T-helper 1 cell treated with Interleukin-12 subunit alpha and Interleukin-12 subunit beta and Interleukin-4 antibody, amounts not matched to agents 30 μg/mL and 1 μg/mL, for 36 hours (primary cell): ENCODE measurements around the gene OR10P1.
A peak's percentile ranks its signal among the peaks of the same experiment; 100 is the strongest.
"Not testable (repeated sequence)": the region's sequence is repeated elsewhere in the genome, so short reads cannot be mapped to it uniquely, and the experiment has no call there.

Experiments used
- H3K27ac Mint-ChIP-seq: one replicate; pipeline ENCODE4 v1.8.0; 2021; ENCODE audit warnings: mild to moderate bottlenecking, mixed read lengths
- H3K27me3 Mint-ChIP-seq: one replicate; pipeline ENCODE4 v1.8.0; 2021; ENCODE audit warnings: low read depth, mixed read lengths
- H3K36me3 Mint-ChIP-seq: one replicate; pipeline ENCODE4 v1.8.0; 2021; ENCODE audit warnings: low read depth, mixed read lengths
- H3K4me1 Mint-ChIP-seq: one replicate; pipeline ENCODE4 v1.8.0; 2021; ENCODE audit warnings: low read depth, mixed read lengths
- H3K4me3 Mint-ChIP-seq: one replicate; pipeline ENCODE4 v1.8.0; 2021; ENCODE audit warnings: mild to moderate bottlenecking, moderate library complexity, mixed read lengths
- H3K9me3 Mint-ChIP-seq: one replicate; pipeline ENCODE4 v1.8.0; 2021; ENCODE audit warnings: mixed read lengths

OR10P1 gene, protein sequence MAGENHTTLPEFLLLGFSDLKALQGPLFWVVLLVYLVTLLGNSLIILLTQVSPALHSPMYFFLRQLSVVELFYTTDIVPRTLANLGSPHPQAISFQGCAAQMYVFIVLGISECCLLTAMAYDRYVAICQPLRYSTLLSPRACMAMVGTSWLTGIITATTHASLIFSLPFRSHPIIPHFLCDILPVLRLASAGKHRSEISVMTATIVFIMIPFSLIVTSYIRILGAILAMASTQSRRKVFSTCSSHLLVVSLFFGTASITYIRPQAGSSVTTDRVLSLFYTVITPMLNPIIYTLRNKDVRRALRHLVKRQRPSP

DNA sequence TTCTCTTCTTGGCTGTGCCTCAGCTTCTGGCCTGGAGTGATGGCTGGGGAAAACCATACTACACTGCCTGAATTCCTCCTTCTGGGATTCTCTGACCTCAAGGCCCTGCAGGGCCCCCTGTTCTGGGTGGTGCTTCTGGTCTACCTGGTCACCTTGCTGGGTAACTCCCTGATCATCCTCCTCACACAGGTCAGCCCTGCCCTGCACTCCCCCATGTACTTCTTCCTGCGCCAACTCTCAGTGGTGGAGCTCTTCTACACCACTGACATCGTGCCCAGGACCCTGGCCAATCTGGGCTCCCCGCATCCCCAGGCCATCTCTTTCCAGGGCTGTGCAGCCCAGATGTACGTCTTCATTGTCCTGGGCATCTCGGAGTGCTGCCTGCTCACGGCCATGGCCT, at the start of gene OR10P1:
Gene OR10P1, plus strand, starts transcription at position 40 of the 400 bp plus-strand sequence. Its CDS starts 0 bp downstream, at position 40.
- Mint-ChIP-seq H3K9me3 (no peaks in the 10 kb centered on the region), H3K27me3 (peaks cover 5% of the 10 kb centered on the region), H3K36me3 (no peaks in the 10 kb centered on the region), H3K27ac (peak within 1 kb of the TSS; percentile 62), H3K4me3 (peak within 1 kb of the TSS; percentile 64), H3K4me1 (peaks cover 6% of the 10 kb centered on the region)

DNA sequence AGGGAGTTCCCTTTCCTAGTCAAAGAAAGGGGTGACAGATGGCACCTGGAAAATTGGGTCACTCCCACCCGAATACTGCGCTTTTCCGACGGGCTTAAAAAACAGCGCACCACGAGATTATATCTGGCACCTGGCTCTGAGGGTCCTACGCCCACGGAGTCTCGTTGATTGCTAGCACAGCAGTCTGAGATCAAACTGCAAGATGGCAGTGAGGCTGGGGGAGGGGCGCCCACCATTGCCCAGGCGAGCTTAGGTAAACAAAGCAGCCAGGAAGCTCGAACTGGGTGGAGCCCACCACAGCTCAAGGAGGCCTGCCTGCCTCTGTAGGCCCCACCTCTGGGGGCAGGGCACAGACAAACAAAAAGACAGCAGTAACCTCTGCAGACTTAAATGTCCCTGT, 46.5 kb upstream of the OR10P1 start:
- not testable (repeated sequence) for H3K36me3 Mint-ChIP-seq

GRCh38 chr12:55607821-55608594, 28.7 kb upstream of the OR10P1 start:
- Mint-ChIP-seq H3K4me3 (no peak overlapping the region), H3K27me3 (peaks cover 20% of the 10 kb centered on the region), H3K4me1 (no peaks in the 10 kb centered on the region), H3K9me3 (no peaks in the 10 kb centered on the region), H3K27ac (no peak overlapping the region), H3K36me3 (no peaks in the 10 kb centered on the region)

More for the DNA sequence above, 46.5 kb upstream of the OR10P1 start:
- H3K4me1 Mint-ChIP-seq, H3K27me3 Mint-ChIP-seq, H3K27ac Mint-ChIP-seq, H3K4me3 Mint-ChIP-seq, H3K9me3 Mint-ChIP-seq: not testable (repeated sequence)

- Mint-ChIP-seq H3K9me3 (peaks cover 10% of the 10 kb centered on the region), H3K27ac (no peak overlapping the region), H3K27me3 (peaks cover 27% of the 10 kb centered on the region), H3K4me1 (no peaks in the 10 kb centered on the region), H3K36me3 (no peaks in the 10 kb centered on the region), H3K4me3 (no peak overlapping the region)
Observed at GRCh38 chr12:55610598-55610997, 26.1 kb upstream of the OR10P1 start.

- H3K4me1 Mint-ChIP-seq, result no peaks in the 10 kb centered on the region
- H3K27ac Mint-ChIP-seq, result no peak overlapping the region
- H3K27me3 Mint-ChIP-seq, result peaks cover 25% of the 10 kb centered on the region
- no peak overlapping the region for H3K4me3 Mint-ChIP-seq
- H3K9me3 Mint-ChIP-seq, result peaks cover 18% of the 10 kb centered on the region
- H3K36me3 Mint-ChIP-seq, result no peaks in the 10 kb centered on the region
Observed at GRCh38 chr12:55612646-55613045, 24.0 kb upstream of the OR10P1 start.

DNA sequence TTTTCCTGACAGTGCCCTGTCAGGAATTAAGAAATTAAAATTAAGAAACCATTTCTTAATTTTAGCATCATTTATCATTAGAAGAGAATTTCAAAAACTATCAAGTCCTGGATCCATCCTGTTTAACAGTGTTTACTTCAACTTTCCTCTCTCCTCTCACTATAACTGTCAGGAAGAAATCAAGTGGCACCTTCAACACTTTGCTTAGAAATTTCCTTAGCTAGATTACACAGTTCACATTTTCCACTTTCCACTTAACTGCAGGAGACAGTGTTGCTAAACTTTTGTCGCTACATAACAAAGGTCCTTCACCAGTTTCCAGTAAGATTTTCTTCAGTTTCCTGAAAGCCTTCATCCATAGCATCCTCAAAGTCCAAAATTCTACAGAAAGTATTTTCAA, 21.9 kb upstream of the OR10P1 start:
- no peaks in the 10 kb centered on the region for H3K36me3 Mint-ChIP-seq
- no peak overlapping the region for H3K27ac Mint-ChIP-seq
- H3K27me3 Mint-ChIP-seq, result peaks cover 23% of the 10 kb centered on the region
- no peaks in the 10 kb centered on the region for H3K4me1 Mint-ChIP-seq
- H3K9me3 Mint-ChIP-seq, result peaks cover 18% of the 10 kb centered on the region
- H3K4me3 Mint-ChIP-seq, result no peak overlapping the region

DNA sequence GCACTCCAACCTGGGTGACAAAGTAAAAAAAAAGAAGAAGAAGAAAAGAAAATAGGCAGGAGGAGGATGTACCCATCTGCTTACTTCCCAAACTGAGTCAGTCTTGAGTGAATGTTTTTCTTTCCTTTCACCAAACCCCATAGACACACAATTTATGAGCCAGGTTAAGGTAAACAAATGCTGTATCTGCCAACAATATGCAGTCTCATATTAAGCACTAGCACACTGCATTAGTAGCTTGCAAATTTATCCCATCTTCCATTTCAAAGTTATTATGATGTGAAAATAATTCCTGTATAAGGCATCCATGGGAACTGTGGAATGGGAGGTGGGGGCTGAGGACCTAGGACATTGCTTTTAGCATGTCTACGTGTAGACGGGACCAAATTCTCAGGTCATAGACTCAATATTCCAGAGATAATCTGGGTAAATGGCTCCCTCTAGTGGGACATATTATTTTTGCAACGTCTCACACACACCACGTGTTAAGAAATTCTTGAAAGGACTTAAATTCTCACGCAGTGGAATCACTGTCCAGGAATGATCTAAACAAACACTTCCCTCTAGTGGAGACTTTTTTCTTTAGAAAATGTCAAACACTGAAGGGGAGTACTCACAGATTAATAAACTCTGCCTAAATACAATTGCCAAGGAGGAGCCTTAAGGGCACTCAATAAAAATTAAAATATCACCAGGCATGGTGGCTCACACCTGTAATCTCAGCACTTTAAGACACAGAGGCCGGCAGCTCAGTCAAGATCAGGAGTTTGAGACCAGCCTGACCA, 17.1 kb upstream of the OR10P1 start:
- Mint-ChIP-seq H3K36me3 (no peaks in the 10 kb centered on the region), H3K27ac (no peak overlapping the region), H3K4me3 (no peak overlapping the region), H3K4me1 (no peaks in the 10 kb centered on the region), H3K9me3 (peaks cover 18% of the 10 kb centered on the region), H3K27me3 (peaks cover 35% of the 10 kb centered on the region)

- peaks cover 21% of the 10 kb centered on the region for H3K27me3 Mint-ChIP-seq
- peaks cover 2% of the 10 kb centered on the region for H3K4me1 Mint-ChIP-seq
- no peak overlapping the region for H3K27ac Mint-ChIP-seq
- no peaks in the 10 kb centered on the region for H3K9me3 Mint-ChIP-seq
- no peaks in the 10 kb centered on the region for H3K36me3 Mint-ChIP-seq
- no peak overlapping the region for H3K4me3 Mint-ChIP-seq
Observed at GRCh38 chr12:55624056-55624455, 12.6 kb upstream of the OR10P1 start.

DNA sequence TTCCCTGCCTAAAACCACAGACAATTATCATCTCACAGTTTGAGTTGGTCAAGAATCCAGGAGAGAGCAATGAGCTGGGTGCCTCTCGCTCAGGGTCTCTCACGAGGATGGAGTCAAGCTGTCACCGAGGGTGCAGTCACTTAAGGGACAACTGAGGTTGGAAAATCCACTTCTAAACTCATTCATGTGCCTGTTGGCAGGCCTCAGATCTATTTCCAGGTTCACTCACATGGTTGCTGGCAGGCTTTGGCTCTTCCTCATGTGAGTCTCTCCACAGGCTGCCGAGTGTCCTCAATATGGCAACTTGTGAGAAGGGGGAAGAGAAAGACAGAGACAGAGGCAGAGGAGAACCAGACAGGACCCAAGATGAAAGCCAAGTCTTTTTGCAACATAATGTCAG, 10.5 kb upstream of the OR10P1 start:
- Mint-ChIP-seq H3K4me1 (peaks cover 8% of the 10 kb centered on the region), H3K4me3 (no peak overlapping the region), H3K27me3 (peaks cover 13% of the 10 kb centered on the region), H3K27ac (no peak overlapping the region), H3K36me3 (no peaks in the 10 kb centered on the region), H3K9me3 (no peaks in the 10 kb centered on the region)

GRCh38 chr12:55629058-55629841, 7.4 kb upstream of the OR10P1 start:
- peaks cover 8% of the 10 kb centered on the region for H3K4me1 Mint-ChIP-seq
- peak overlapping the region; percentile 8 for H3K27ac Mint-ChIP-seq
- no peaks in the 10 kb centered on the region for H3K9me3 Mint-ChIP-seq
- H3K36me3 Mint-ChIP-seq, result no peaks in the 10 kb centered on the region
- H3K27me3 Mint-ChIP-seq, result no peaks in the 10 kb centered on the region
- H3K4me3 Mint-ChIP-seq, result peak overlapping the region; percentile 4

- no peaks in the 10 kb centered on the region for H3K36me3 Mint-ChIP-seq
Observed at GRCh38 chr12:55631056-55631455, 5.6 kb upstream of the OR10P1 start.

DNA sequence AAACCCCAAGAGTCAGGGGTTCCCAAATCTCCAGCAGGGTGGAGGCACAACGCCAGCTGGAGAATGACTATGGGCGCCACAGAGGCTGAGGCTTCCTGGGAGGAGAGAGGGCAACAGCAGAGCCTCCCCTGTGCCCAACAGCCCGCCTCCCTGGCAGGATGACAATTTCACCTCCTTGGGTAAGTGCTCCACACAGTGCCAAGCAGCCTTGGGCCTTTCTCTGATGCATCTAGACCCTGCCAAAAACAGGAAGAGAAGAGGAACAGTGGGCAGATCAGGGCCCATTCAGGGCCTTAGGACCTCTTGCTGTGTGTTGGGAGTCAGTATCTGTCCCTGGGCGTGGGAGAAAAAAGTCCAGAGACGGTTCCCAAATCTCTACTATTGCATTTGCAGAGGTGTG, 5.0 kb upstream of the OR10P1 start:
- Mint-ChIP-seq H3K9me3 (no peaks in the 10 kb centered on the region), H3K36me3 (no peaks in the 10 kb centered on the region), H3K27ac (no peak overlapping the region), H3K4me1 (peaks cover 10% of the 10 kb centered on the region), H3K4me3 (no peak overlapping the region), H3K27me3 (no peaks in the 10 kb centered on the region)

More at GRCh38 chr12:55631056-55631455, 5.6 kb upstream of the OR10P1 start:
- H3K4me3 Mint-ChIP-seq, result no peak overlapping the region
- no peak overlapping the region for H3K27ac Mint-ChIP-seq
- no peaks in the 10 kb centered on the region for H3K9me3 Mint-ChIP-seq
- peaks cover 8% of the 10 kb centered on the region for H3K4me1 Mint-ChIP-seq
- H3K27me3 Mint-ChIP-seq, result no peaks in the 10 kb centered on the region

DNA sequence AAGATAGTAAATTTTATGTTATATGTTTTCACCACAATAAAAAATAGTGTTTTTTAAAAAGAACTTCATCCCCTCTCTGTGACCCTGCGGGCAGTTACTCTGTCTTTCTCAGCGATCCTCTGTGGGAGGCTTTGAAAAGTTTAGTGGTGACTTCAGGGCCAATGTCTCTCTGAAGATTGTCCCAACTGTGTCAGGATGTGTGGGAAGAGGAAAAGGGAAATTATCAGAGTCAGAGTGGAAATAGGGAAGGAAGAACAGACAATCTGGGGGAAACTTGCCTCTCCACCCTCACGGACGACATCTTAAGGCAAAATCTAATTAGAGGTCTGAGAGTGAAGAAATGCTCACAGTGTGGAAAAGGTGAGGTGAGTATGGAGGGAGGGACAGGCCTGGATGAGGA, 3.5 kb upstream of the OR10P1 start:
- H3K4me1 Mint-ChIP-seq, result peaks cover 14% of the 10 kb centered on the region
- H3K27ac Mint-ChIP-seq, result no peak overlapping the region
- no peak overlapping the region for H3K4me3 Mint-ChIP-seq
- H3K27me3 Mint-ChIP-seq, result no peaks in the 10 kb centered on the region
- no peaks in the 10 kb centered on the region for H3K9me3 Mint-ChIP-seq
- H3K36me3 Mint-ChIP-seq, result no peaks in the 10 kb centered on the region

- Mint-ChIP-seq H3K36me3 (no peaks in the 10 kb centered on the region), H3K27ac (peak overlapping the region; percentile 14), H3K4me1 (peaks cover 6% of the 10 kb centered on the region), H3K4me3 (no peak overlapping the region), H3K27me3 (peaks cover 5% of the 10 kb centered on the region), H3K9me3 (no peaks in the 10 kb centered on the region)
Observed at GRCh38 chr12:55636116-55636655, 506 bp upstream of the OR10P1 start.
